OCI-LY1 (cell line): ENCODE data around the gene BCL2.

Experiments used
- H2AFZ ChIP-seq: fragments of 200-600 bp; sonication (generic), shearing (Covaris generic); 2 replicates; pipeline ENCODE4 v1.6.0; 2014; ENCODE audit warnings: antibody characterized with exemption, mild to moderate bottlenecking, low read length
- H3F3A ChIP-seq: fragments of 200-600 bp; sonication (generic), shearing (Covaris generic); 2 replicates; pipeline ENCODE4 v1.6.0; 2014; ENCODE audit warnings: mild to moderate bottlenecking, antibody characterized with exemption, low read length, moderate library complexity; ENCODE audit not compliant: insufficient read depth
- H3K27ac ChIP-seq: fragments of 200-600 bp; sonication (generic); 2 replicates; pipeline ENCODE4 v1.5.1; 2014; ENCODE audit warnings: low read length, mixed run types, mild to moderate bottlenecking, low read depth; ENCODE audit not compliant: poor library complexity, severe bottlenecking
- H3K27me3 ChIP-seq: fragments of 200-600 bp; sonication (generic); 2 replicates; pipeline ENCODE4 v1.6.0; 2014; ENCODE audit warnings: antibody characterized with exemption, mild to moderate bottlenecking, low read length, moderate library complexity; ENCODE audit not compliant: insufficient read depth
- H3K36me3 ChIP-seq: fragments of 200-600 bp; sonication (generic); 2 replicates; pipeline ENCODE4 v1.6.1; 2014; ENCODE audit warnings: mild to moderate bottlenecking, antibody characterized with exemption, low read length, moderate library complexity, mixed read lengths; ENCODE audit not compliant: insufficient read depth
- H3K4me1 ChIP-seq: fragments of 200-600 bp; sonication (generic); 2 replicates; pipeline ENCODE4 v1.5.1; 2014; ENCODE audit warnings: mild to moderate bottlenecking, low read length, moderate library complexity; ENCODE audit not compliant: insufficient read depth, severe bottlenecking
- H3K4me2 ChIP-seq: fragments of 200-600 bp; sonication (generic), shearing (Covaris generic); 2 replicates; pipeline ENCODE4 v1.6.1; 2014; ENCODE audit warnings: low read length
- H3K4me3 ChIP-seq: fragments of 200-600 bp; sonication (generic); 2 replicates; pipeline ENCODE4 v1.5.1; 2014; ENCODE audit warnings: low read length, low read depth, mild to moderate bottlenecking, mixed read lengths; ENCODE audit not compliant: poor library complexity, severe bottlenecking
- H3K79me2 ChIP-seq: fragments of 200-600 bp; shearing (Covaris generic); 2 replicates; pipeline ENCODE4 v1.6.1; 2016; ENCODE audit warnings: mixed run types, low read length, mixed read lengths; ENCODE audit not compliant: insufficient read depth
- H3K9ac ChIP-seq: fragments of 200-600 bp; sonication (generic), shearing (Covaris generic); 2 replicates; pipeline ENCODE4 v1.6.1; 2014; ENCODE audit warnings: mild to moderate bottlenecking, low read length, mixed read lengths
- H3K9me2 ChIP-seq: fragments of 200-600 bp; sonication (generic), shearing (Covaris generic); 2 replicates; pipeline ENCODE4 v1.6.1; 2014; ENCODE audit warnings: low read depth, mild to moderate bottlenecking, low read length, mixed read lengths
- H3K9me3 ChIP-seq: fragments of 200-600 bp; shearing (Covaris generic); 2 replicates; pipeline ENCODE4 v1.6.1; 2014; ENCODE audit warnings: low read length, mixed read lengths
- H4K20me1 ChIP-seq: fragments of 200-600 bp; sonication (generic), shearing (Covaris generic); 2 replicates; pipeline ENCODE4 v1.6.0; 2016; ENCODE audit warnings: mild to moderate bottlenecking, low read length; ENCODE audit not compliant: insufficient read depth
- CTCF ChIP-seq: fragments of 200-600 bp; sonication (generic), shearing (Covaris generic); IDR thresholded peaks from 2 replicates; pipeline ENCODE4 v1.5.1; 2017; ENCODE audit warnings: mild to moderate bottlenecking, antibody characterized with exemption, low read length, moderate library complexity, mixed read lengths
- EZH2 ChIP-seq: fragments of 200-600 bp; sonication (generic), shearing (Covaris generic); IDR thresholded peaks from 2 replicates; pipeline ENCODE4 v1.8.0; 2017; ENCODE audit warnings: borderline replicate concordance, mixed run types, mild to moderate bottlenecking, antibody characterized with exemption, low read length, moderate library complexity, mixed read lengths

The BCL2 gene

GRCh38 chr18:63119647-63120046 is 199.9 kb downstream of the BCL2 start:
- no peak overlapping the region for H3K4me3 ChIP-seq
- H3K79me2 ChIP-seq = no peaks in the 10 kb centered on the region
- no peak overlapping the region for H3K27ac ChIP-seq
- no peaks in the 10 kb centered on the region for H3K36me3 ChIP-seq
- H2AFZ ChIP-seq = no peak overlapping the region
- H3K9me2 ChIP-seq = no peaks in the 10 kb centered on the region
- no peaks in the 10 kb centered on the region for H3F3A ChIP-seq
- no peaks in the 10 kb centered on the region for H4K20me1 ChIP-seq
- no peak overlapping the region for H3K9ac ChIP-seq
- TF ChIP-seq CTCF (peak; percentile 27; the same call in 1 of the 2 replicates), EZH2 (no peak)
- no peaks in the 10 kb centered on the region for H3K27me3 ChIP-seq
- no peaks in the 10 kb centered on the region for H3K4me1 ChIP-seq
- no peaks in the 10 kb centered on the region for H3K9me3 ChIP-seq
- no peak overlapping the region for H3K4me2 ChIP-seq

- H3K27ac ChIP-seq = no peak overlapping the region
- no peaks in the 10 kb centered on the region for H3K4me1 ChIP-seq
- H3K4me2 ChIP-seq = no peak overlapping the region
- no peak overlapping the region for H3K9ac ChIP-seq
- no peaks in the 10 kb centered on the region for H3K9me3 ChIP-seq
- no peaks in the 10 kb centered on the region for H4K20me1 ChIP-seq
- H3K4me3 ChIP-seq = no peak overlapping the region
- H3K27me3 ChIP-seq = no peaks in the 10 kb centered on the region; the same call in 1 of the 2 replicates
- H3K36me3 ChIP-seq = no peaks in the 10 kb centered on the region
- no peaks in the 10 kb centered on the region for H3K9me2 ChIP-seq
- H3K79me2 ChIP-seq = no peaks in the 10 kb centered on the region
- no peak overlapping the region for H2AFZ ChIP-seq
- no peak for TF ChIP-seq EZH2
- TF ChIP-seq CTCF = no peak
- no peaks in the 10 kb centered on the region for H3F3A ChIP-seq
Measured at GRCh38 chr18:63113899-63114565, 205.5 kb downstream of the BCL2 start.

GRCh38 chr18:63112706-63113105 is 206.9 kb downstream of the BCL2 start:
- H3F3A ChIP-seq = no peaks in the 10 kb centered on the region
- H3K4me1 ChIP-seq = no peaks in the 10 kb centered on the region
- no peaks in the 10 kb centered on the region for H3K79me2 ChIP-seq
- no peak overlapping the region for H2AFZ ChIP-seq
- no peak overlapping the region for H3K27ac ChIP-seq
- no peaks in the 10 kb centered on the region for H4K20me1 ChIP-seq
- H3K36me3 ChIP-seq = no peaks in the 10 kb centered on the region
- no peak overlapping the region for H3K9ac ChIP-seq
- no peak overlapping the region for H3K4me2 ChIP-seq
- H3K27me3 ChIP-seq = no peaks in the 10 kb centered on the region; the same call in 1 of the 2 replicates
- H3K9me3 ChIP-seq = no peaks in the 10 kb centered on the region
- no peak overlapping the region for H3K4me3 ChIP-seq
- H3K9me2 ChIP-seq = no peaks in the 10 kb centered on the region
- TF ChIP-seq EZH2 (no peak), CTCF (no peak)
